Caco-2 (cell line): ENCODE results near the gene OR56A5. TPM values are rescaled to one million over a fixed set of nuclear protein-coding genes. Genes with fewer than 3 reads are reported as not detected.

ENCODE experiments used
- BruUV-seq: library from RNA; stranded (reverse); fragments of 400-500 nt; replicated peaks from 2 replicates; lab custom pipeline; 2021; lab: Mats Ljungman, UMichigan
- CTCF ChIA-PET: fragments of 300-600 bp; sonication (Branson Sonifier 250); formaldehyde crosslinking; loops from one replicate; lab custom pipeline; 2022; ENCODE audit warnings: antibody characterized with exemption; lab: Charles Lee
- POLR2A ChIA-PET: fragments of 300-600 bp; sonication (Branson Sonifier 250); formaldehyde crosslinking; loops from one replicate; lab custom pipeline; 2022; ENCODE audit warnings: antibody characterized with exemption; lab: Charles Lee
- DNase-seq, 2 experiments: peaks; one replicate each; pipeline versions ENCODE4 v3.0.0 to v3.0.0-alpha.2; 2020 to 2022
- H3K27me3 ChIP-seq: replicated peaks from 2 replicates; pipeline ENCODE4 v1.6.0; 2011; ENCODE audit warnings: low read length; ENCODE audit not compliant: control insufficient read depth, insufficient read depth
- H3K36me3 ChIP-seq: 2 replicates; pipeline ENCODE4 v1.5.1; 2011; ENCODE audit warnings: low read length; ENCODE audit not compliant: control insufficient read depth, insufficient read depth
- H3K4me1 ChIP-seq: fragments of 250-450 bp; sonication (Bioruptor Pico); 2 replicates; pipeline ENCODE4 v1.5.1; 2020; ENCODE audit warnings: mild to moderate bottlenecking
- H3K4me3 ChIP-seq: 2 replicates; pipeline ENCODE4 v1.5.1; 2011; ENCODE audit warnings: low read depth, mild to moderate bottlenecking, control low read depth, low read length
- H3K9me3 ChIP-seq: fragments of 250-450 bp; sonication (Bioruptor Pico); 2 replicates; pipeline ENCODE4 v1.5.1; 2020; ENCODE audit warnings: mild to moderate bottlenecking, moderate library complexity
- H3K27ac Mint-ChIP-seq: one replicate; pipeline ENCODE4 v1.8.0; 2022; ENCODE audit warnings: mixed read lengths; ENCODE audit not compliant: unreplicated experiment
- H3K27me3 Mint-ChIP-seq: one replicate; pipeline ENCODE4 v1.8.0; 2022; ENCODE audit warnings: mixed read lengths; ENCODE audit not compliant: insufficient read depth, unreplicated experiment
- H3K36me3 Mint-ChIP-seq: one replicate; pipeline ENCODE4 v1.8.0; 2022; ENCODE audit warnings: mild to moderate bottlenecking, mixed read lengths; ENCODE audit not compliant: insufficient read depth, unreplicated experiment
- H3K4me1 Mint-ChIP-seq: one replicate; pipeline ENCODE4 v1.8.0; 2022; ENCODE audit warnings: low read depth, mixed read lengths; ENCODE audit not compliant: unreplicated experiment
- H3K4me3 Mint-ChIP-seq: one replicate; pipeline ENCODE4 v1.8.0; 2022; ENCODE audit warnings: mild to moderate bottlenecking, moderate library complexity, mixed read lengths; ENCODE audit not compliant: unreplicated experiment
- H3K9me3 Mint-ChIP-seq: one replicate; pipeline ENCODE4 v1.8.0; 2022; ENCODE audit warnings: mixed read lengths; ENCODE audit not compliant: unreplicated experiment
- intact Hi-C: fragments of 100-400 bp; cut with micrococcal nuclease; formaldehyde crosslinking; loops from one replicate; pipeline ENCODE4 v1.10.0; 2022; ENCODE audit not compliant: unreplicated experiment
- total RNA-seq: library from RNA; stranded (reverse); gene quantifications from 2 replicates; pipeline ENCODE4 v1.2.3, GENCODE V29; 2022
- TF ChIP-seq, protein P1 (sequence below), 2 experiments: fragments of 200-600 bp in 1 of 2; IDR thresholded peaks; 1 replicate in 1 of 2; 2 replicates in 1 of 2; pipeline versions ENCODE4 v1.5.1 to v1.8.0; 2011 to 2022; ENCODE audit warnings: antibody characterized with exemption in 1 of 2, control low read depth in 1 of 2, inconsistent platforms in 1 of 2, low read depth in 1 of 2, low read length in 1 of 2, mild to moderate bottlenecking in 1 of 2, moderate library complexity in 1 of 2; ENCODE audit not compliant: insufficient read depth in 1 of 2, severe bottlenecking in 1 of 2, unreplicated experiment in 1 of 2

OR56A5 gene
- total RNA-seq, 1 experiment from 2014 or later, result not detected

DNA sequence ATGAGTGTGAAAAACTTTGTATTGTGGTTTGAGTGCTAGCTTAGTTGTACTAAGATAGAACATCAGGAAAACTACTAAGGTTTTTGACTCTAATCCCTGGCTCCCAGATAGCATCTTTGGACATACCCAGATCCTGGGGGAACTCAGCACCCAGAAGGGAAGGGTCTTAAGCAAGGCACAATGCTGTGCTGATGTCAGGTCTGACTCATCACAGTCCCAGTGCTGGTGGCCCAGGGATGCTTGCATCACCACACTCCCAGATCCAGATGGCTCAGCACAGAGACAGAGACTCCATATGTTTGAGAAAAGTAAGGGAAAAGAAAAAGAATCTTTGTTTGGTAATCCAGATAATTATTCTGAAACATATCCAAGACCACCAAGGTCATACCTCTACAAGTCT lies 44.5 kb downstream of the OR56A5 start:
- BruUV-seq, result no TSS peak
- Histone ChIP-seq H3K4me3 (no peak overlapping the region), H3K9me3 (no peaks in the 10 kb centered on the region), H3K36me3 (no peaks in the 10 kb centered on the region), H3K4me1 (no peaks in the 10 kb centered on the region), H3K27me3 (no peaks in the 10 kb centered on the region)
- TF ChIP-seq, protein P1, sequence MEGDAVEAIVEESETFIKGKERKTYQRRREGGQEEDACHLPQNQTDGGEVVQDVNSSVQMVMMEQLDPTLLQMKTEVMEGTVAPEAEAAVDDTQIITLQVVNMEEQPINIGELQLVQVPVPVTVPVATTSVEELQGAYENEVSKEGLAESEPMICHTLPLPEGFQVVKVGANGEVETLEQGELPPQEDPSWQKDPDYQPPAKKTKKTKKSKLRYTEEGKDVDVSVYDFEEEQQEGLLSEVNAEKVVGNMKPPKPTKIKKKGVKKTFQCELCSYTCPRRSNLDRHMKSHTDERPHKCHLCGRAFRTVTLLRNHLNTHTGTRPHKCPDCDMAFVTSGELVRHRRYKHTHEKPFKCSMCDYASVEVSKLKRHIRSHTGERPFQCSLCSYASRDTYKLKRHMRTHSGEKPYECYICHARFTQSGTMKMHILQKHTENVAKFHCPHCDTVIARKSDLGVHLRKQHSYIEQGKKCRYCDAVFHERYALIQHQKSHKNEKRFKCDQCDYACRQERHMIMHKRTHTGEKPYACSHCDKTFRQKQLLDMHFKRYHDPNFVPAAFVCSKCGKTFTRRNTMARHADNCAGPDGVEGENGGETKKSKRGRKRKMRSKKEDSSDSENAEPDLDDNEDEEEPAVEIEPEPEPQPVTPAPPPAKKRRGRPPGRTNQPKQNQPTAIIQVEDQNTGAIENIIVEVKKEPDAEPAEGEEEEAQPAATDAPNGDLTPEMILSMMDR (IDR thresholded peaks at IDR 0.05; ENCODE audit: insufficient read depth in 1 of 2, low read depth in 1 of 2, low read length in 1 of 2, severe bottlenecking in 1 of 2, unreplicated experiment in 1 of 2), result no peak
- Mint-ChIP-seq H3K27ac (no peak overlapping the region), H3K4me1 (no peaks in the 10 kb centered on the region), H3K9me3 (peaks cover 18% of the 10 kb centered on the region), H3K27me3 (peaks cover 4% of the 10 kb centered on the region), H3K36me3 (no peaks in the 10 kb centered on the region), H3K4me3 (no peak overlapping the region)
- intact Hi-C loops, result no loop called here
- CTCF ChIA-PET, result no interaction called here
- POLR2A ChIA-PET, result no interaction called here
- DNase-seq, result no peak

DNA sequence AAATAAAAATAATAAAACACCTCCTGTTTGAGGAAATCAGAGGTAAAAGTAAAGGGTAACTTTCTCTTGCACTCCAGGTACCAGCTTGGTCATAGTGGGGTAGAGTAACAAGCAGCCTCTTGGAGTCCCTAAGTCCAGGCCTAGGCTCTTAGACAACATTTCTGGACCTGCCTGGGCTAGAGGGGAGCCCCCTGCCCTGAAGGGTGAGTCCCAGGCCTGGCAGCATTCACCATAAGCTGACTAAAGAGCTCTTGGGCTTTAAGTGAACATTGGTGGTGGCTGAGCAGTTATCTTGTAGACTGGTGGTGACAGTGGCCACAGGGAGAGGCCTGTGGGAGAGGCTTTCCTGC lies 44.9 kb downstream of the OR56A5 start:
- H3K4me3 ChIP-seq, result no peak overlapping the region
- ChIA-PET POLR2A (no interaction called here), CTCF (no interaction called here)
- BruUV-seq, result no TSS peak
- no peaks in the 10 kb centered on the region for H3K36me3 Mint-ChIP-seq
- H3K36me3 ChIP-seq, result no peaks in the 10 kb centered on the region
- intact Hi-C loops, result no loop called here
- DNase-seq, result no peak
- H3K4me3 Mint-ChIP-seq, result no peak overlapping the region
- H3K4me1 ChIP-seq, result no peaks in the 10 kb centered on the region
- H3K4me1 Mint-ChIP-seq, result no peaks in the 10 kb centered on the region
- peaks cover 14% of the 10 kb centered on the region for H3K9me3 Mint-ChIP-seq
- TF ChIP-seq, protein P1 (IDR thresholded peaks at IDR 0.05; ENCODE audit: insufficient read depth in 1 of 2, low read depth in 1 of 2, low read length in 1 of 2, severe bottlenecking in 1 of 2, unreplicated experiment in 1 of 2), result no peak
- peaks cover 8% of the 10 kb centered on the region for H3K27me3 Mint-ChIP-seq
- H3K9me3 ChIP-seq, result no peaks in the 10 kb centered on the region
- H3K27ac Mint-ChIP-seq, result no peak overlapping the region
- no peaks in the 10 kb centered on the region for H3K27me3 ChIP-seq

DNA sequence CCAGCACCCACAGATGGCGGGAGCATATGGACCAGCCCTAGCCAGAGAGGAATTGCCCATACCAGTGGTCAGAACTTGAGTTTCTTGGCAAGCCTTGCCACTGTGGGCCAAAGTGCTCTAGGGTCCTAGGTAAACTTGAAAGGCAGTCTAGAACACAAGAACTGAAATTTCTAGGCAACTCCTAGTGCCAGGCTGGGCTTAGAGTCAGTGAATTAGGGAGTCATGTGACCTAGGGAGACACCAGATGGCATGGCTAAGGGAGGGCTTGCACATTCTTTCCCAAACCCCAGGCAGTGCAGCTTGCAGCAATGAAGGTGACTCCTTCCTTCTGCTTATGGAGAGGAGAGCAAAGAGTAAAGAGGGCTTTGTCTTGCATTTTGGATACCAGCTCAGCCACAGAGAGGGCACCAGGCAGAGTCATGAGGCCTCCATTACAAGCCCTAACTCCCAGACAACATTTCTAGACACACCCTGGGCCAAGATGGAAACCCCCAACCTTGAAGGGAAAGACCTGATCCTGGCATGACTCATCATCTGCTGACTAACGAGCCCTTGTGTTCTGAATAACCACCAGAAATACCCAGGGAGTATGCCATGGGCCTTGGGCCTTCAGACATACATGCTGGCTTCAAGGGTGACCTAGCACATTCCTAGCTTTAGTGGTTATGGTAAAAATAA lies 45.4 kb downstream of the OR56A5 start:
- no peak overlapping the region for H3K27ac Mint-ChIP-seq
- intact Hi-C loops, result no loop called here
- no peaks in the 10 kb centered on the region for H3K4me1 Mint-ChIP-seq
- H3K27me3 ChIP-seq, result no peaks in the 10 kb centered on the region
- ChIA-PET CTCF (no interaction called here), POLR2A (no interaction called here)
- H3K9me3 ChIP-seq, result no peaks in the 10 kb centered on the region
- H3K4me3 ChIP-seq, result no peak overlapping the region
- peaks cover 9% of the 10 kb centered on the region for H3K9me3 Mint-ChIP-seq
- H3K27me3 Mint-ChIP-seq, result peaks cover 8% of the 10 kb centered on the region
- no peaks in the 10 kb centered on the region for H3K4me1 ChIP-seq
- no peaks in the 10 kb centered on the region for H3K36me3 Mint-ChIP-seq
- H3K36me3 ChIP-seq, result no peaks in the 10 kb centered on the region
- BruUV-seq, result no TSS peak
- no peak for DNase-seq
- no peak overlapping the region for H3K4me3 Mint-ChIP-seq
- TF ChIP-seq, protein P1 (IDR thresholded peaks at IDR 0.05; ENCODE audit: insufficient read depth in 1 of 2, low read depth in 1 of 2, low read length in 1 of 2, severe bottlenecking in 1 of 2, unreplicated experiment in 1 of 2), result no peak

Other genes starting within 250 kb of the OR56A5 start
- gene OR56B1, start 232.0 kb downstream of the OR56A5 start, total RNA-seq, result not detected in 2 replicates
- gene OR52N4, start 214.3 kb downstream of the OR56A5 start, total RNA-seq, result not detected in 2 replicates
- not detected in 2 replicates for gene OR52N5, start 185.1 kb downstream of the OR56A5 start, total RNA-seq
- not detected in 2 replicates for gene OR52N1, start 177.2 kb downstream of the OR56A5 start, total RNA-seq
- gene OR52N2, start 159.6 kb downstream of the OR56A5 start, total RNA-seq, result not detected in 2 replicates
- gene OR52E6, start 126.6 kb downstream of the OR56A5 start, total RNA-seq, result not detected in 2 replicates
- gene OR52E8, start 110.8 kb downstream of the OR56A5 start, total RNA-seq, result not detected in 2 replicates
- not detected in 2 replicates for gene OR52E4, start 87.9 kb downstream of the OR56A5 start, total RNA-seq
- not detected in 2 replicates for gene OR52E5, start 75.3 kb downstream of the OR56A5 start, total RNA-seq
- not detected in 2 replicates for gene OR56A3, start 26.2 kb downstream of the OR56A5 start, total RNA-seq
- not detected in 2 replicates for gene OR52L1, start 18.5 kb upstream of the OR56A5 start, total RNA-seq
- not detected in 2 replicates for gene OR56A4, start 38.5 kb upstream of the OR56A5 start, total RNA-seq
- not detected in 2 replicates for gene OR56A1, start 62.3 kb upstream of the OR56A5 start, total RNA-seq
- gene OR56B4, start 139.2 kb upstream of the OR56A5 start, total RNA-seq, result not detected in 2 replicates
- gene OR52B2, start 201.8 kb upstream of the OR56A5 start, total RNA-seq, result not detected in 2 replicates
- gene OR52W1, start 230.7 kb upstream of the OR56A5 start, total RNA-seq, result not detected in 2 replicates
- not detected in 2 replicates for gene C11orf42, start 237.1 kb upstream of the OR56A5 start, total RNA-seq